K562 (cell line): Measurements from ENCODE around the gene PHF12. TPM values are rescaled to one million over a fixed set of nuclear protein-coding genes. Genes with fewer than 3 reads are reported as not detected.

Experiments used
- ARID3A ChIP-seq: IDR thresholded peaks from 2 replicates; pipeline ENCODE4 v1.6.1; 2012; ENCODE audit warnings: low read depth, low read length, improper control_type of control experiment, borderline replicate concordance
- BRD9 ChIP-seq: fragments of 450-650 bp; IDR thresholded peaks from 2 replicates; pipeline ENCODE4 v1.6.1; 2018; ENCODE audit warnings: low read depth; ENCODE audit not compliant: partially characterized antibody
- HNRNPK ChIP-seq: fragments of 200-400 bp; formaldehyde crosslinking; IDR thresholded peaks from one replicate; pipeline ENCODE4 v1.6.1; 2018; ENCODE audit warnings: mild to moderate bottlenecking, low read depth, low read length; ENCODE audit not compliant: poor library complexity, severe bottlenecking
- KDM5B ChIP-seq: fragments of 200-600 bp; sonication (generic); IDR thresholded peaks from 2 replicates; pipeline ENCODE4 v1.6.1; 2012; ENCODE audit warnings: low read depth, mild to moderate bottlenecking, moderate library complexity, low read length, control low read depth, inconsistent platforms; ENCODE audit not compliant: insufficient replicate concordance
- KHSRP ChIP-seq: fragments of 450-650 bp; IDR thresholded peaks from 2 replicates; pipeline ENCODE4 v1.6.1; 2017
- MCM7 ChIP-seq, 2 experiments: fragments of 450-650 bp; IDR thresholded peaks; 2 replicates each; pipeline ENCODE4 v1.6.1; 2016 to 2018
- NCOA6 ChIP-seq: fragments of 450-650 bp; IDR thresholded peaks from 2 replicates; pipeline ENCODE4 v1.6.1; 2017; ENCODE audit warnings: mild to moderate bottlenecking
- PRPF4 ChIP-seq: fragments of 200-400 bp; formaldehyde crosslinking; IDR thresholded peaks from one replicate; pipeline ENCODE4 v1.6.1; 2017; ENCODE audit warnings: low read length, low read depth, mild to moderate bottlenecking; ENCODE audit not compliant: insufficient read depth, poor library complexity, severe bottlenecking
- RBM25 ChIP-seq: fragments of 200-400 bp; formaldehyde crosslinking; IDR thresholded peaks from 2 replicates; pipeline ENCODE4 v1.6.1; 2018; ENCODE audit warnings: low read length, low read depth, moderate library complexity; ENCODE audit not compliant: severe bottlenecking
- RUNX1 ChIP-seq: sonication (generic); IDR thresholded peaks from 2 replicates; pipeline ENCODE4 v1.6.1; 2016; ENCODE audit warnings: antibody characterized with exemption, low read depth
- SAFB ChIP-seq: fragments of 200-400 bp; formaldehyde crosslinking; IDR thresholded peaks from 2 replicates; pipeline ENCODE4 v1.6.1; 2017; ENCODE audit warnings: low read depth, low read length, borderline replicate concordance
- SIN3B ChIP-seq: fragments of 450-650 bp; IDR thresholded peaks from 2 replicates; pipeline ENCODE4 v1.6.1; 2017; ENCODE audit warnings: low read depth, mild to moderate bottlenecking, moderate library complexity
- SOX6 ChIP-seq: fragments of 450-650 bp; IDR thresholded peaks from 2 replicates; pipeline ENCODE4 v1.6.1; 2014; ENCODE audit warnings: mild to moderate bottlenecking
- ZBTB5 ChIP-seq: fragments of 450-650 bp; IDR thresholded peaks from 2 replicates; pipeline ENCODE4 v1.6.1; 2017; ENCODE audit warnings: antibody characterized with exemption
- ZBTB7A ChIP-seq: IDR thresholded peaks from 2 replicates; pipeline ENCODE4 v1.6.1; 2011; ENCODE audit warnings: low read depth, mild to moderate bottlenecking, low read length, moderate library complexity, borderline replicate concordance; ENCODE audit not compliant: control insufficient read depth
- polyA plus RNA-seq, 8 experiments: library from polyadenylated mRNA; depleted of rRNA in 4 of 8; stranded (reverse) in 5 of 8; unstranded in 3 of 8; fragments of >200 nt; fragmentation: Nextera tagmentation in 2 of 8; fragmentation: Illumina TruSeq in 1 of 8; extraction: Ambion mirVana in 2 of 8; extraction: Trizol in 1 of 8; gene quantifications; 2 replicates each; pipeline versions ENCODE4 v1.2.1 to v1.2.3, GENCODE V29; 2011 to 2014; ENCODE audit warnings: inconsistent platforms in 1 of 8, missing spikeins in 1 of 8
- total RNA-seq, 7 experiments: library from RNA; depleted of rRNA in 6 of 7; stranded (reverse); fragments of >200 nt in 6 of 7; fragmentation: Illumina TruSeq in 2 of 7; extraction: Trizol in 2 of 7; gene quantifications; 2 replicates each; pipeline versions ENCODE4 v1.2.1 to v1.2.3, GENCODE V29; 2011 to 2021; ENCODE audit warnings: low replicate concordance in 1 of 7
- TF ChIP-seq, protein P1 (sequence below): sonication (generic); formaldehyde crosslinking; IDR thresholded peaks from 2 replicates; pipeline ENCODE4 v1.8.1; 2023; ENCODE audit warnings: mild to moderate bottlenecking, missing genetic modification reagents
- TF ChIP-seq, protein P2 (sequence below): fragments of 450-650 bp; IDR thresholded peaks from one replicate; pipeline ENCODE4 v1.6.1; 2018; ENCODE audit warnings: mild to moderate bottlenecking, moderate library complexity; ENCODE audit not compliant: partially characterized antibody
- TF ChIP-seq, protein P3 (sequence below): fragments of 250-450 bp; sonication (Bioruptor Pico); IDR thresholded peaks from 2 replicates; pipeline ENCODE4 v1.5.1; 2021; ENCODE audit warnings: mild to moderate bottlenecking

PHF12 gene
- total and polyA plus RNA-seq, 9 of the 15 experiments (the other 6 are each of a cell fraction or from before 2014, with no cell fraction given) = 0.82 to 31.3 (median 13.5) TPM

DNA sequence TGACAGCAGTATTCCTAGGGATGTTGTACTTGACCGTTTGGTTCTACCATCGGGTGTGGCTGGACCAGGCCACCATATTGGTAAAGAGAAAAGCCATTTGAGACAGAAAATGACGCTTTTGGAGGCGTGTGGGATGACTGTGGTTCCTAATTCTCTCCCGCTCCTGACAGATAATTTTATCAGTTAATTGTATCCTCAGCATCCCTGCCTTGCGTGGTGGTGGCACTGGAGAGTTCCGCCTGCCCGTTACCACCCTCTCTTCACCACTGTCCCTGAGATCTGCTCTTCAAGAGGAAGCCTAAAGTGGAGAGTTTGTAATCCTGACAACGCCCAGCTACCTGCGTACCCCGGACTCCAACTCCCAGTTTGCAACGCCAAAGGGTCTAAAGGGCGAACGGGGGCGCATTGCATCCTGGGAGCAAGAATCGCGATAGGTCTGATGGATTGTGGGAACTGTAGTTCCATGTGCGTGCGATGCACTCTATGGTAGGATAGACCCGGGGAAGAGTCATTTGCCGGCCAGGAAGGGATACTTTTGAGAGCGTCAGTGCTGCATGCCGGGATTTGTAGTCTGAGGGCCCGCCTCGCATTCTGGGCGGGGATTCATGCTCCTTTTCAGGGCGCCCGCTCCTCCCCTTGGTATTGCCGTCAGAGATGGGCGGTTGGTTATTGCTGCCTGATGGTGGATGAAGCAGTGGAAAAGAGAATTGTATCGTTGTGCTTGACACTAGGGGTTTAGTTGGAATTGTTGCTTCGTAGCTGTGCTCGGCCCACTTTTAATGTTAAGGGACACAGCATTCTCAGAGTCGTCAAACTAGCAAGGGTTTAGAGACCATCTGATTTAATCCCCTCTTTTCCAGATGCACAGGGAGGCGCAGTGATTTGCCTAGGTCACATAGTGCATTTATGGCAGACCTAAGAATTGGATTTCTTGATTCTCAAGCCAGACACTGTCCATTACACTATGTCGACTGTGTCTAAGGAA, 965 bp upstream of the PHF12 start (continued):
- TF ChIP-seq KDM5B (peak; percentile 33), HNRNPK (no peak), PRPF4 (no peak), RUNX1 (no peak), SAFB (no peak), ZBTB7A (peak; percentile 67; the same call in 1 of the 2 replicates), NCOA6 (no peak), BRD9 (peak; percentile 82), MCM7 (IDR thresholded peaks at IDR 0.05) (no peak), SIN3B (no peak), KHSRP (no peak), RBM25 (peak; percentile 62), SOX6 (no peak), ARID3A (no peak), ZBTB5 (no peak)
- TF ChIP-seq, protein P1, sequence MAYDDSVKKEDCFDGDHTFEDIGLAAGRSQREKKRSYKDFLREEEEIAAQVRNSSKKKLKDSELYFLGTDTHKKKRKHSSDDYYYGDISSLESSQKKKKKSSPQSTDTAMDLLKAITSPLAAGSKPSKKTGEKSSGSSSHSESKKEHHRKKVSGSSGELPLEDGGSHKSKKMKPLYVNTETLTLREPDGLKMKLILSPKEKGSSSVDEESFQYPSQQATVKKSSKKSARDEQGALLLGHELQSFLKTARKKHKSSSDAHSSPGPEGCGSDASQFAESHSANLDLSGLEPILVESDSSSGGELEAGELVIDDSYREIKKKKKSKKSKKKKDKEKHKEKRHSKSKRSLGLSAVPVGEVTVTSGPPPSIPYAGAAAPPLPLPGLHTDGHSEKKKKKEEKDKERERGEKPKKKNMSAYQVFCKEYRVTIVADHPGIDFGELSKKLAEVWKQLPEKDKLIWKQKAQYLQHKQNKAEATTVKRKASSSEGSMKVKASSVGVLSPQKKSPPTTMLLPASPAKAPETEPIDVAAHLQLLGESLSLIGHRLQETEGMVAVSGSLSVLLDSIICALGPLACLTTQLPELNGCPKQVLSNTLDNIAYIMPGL = peak; percentile 86; the same call in 1 of the 2 replicates
- TF ChIP-seq, protein P2, sequence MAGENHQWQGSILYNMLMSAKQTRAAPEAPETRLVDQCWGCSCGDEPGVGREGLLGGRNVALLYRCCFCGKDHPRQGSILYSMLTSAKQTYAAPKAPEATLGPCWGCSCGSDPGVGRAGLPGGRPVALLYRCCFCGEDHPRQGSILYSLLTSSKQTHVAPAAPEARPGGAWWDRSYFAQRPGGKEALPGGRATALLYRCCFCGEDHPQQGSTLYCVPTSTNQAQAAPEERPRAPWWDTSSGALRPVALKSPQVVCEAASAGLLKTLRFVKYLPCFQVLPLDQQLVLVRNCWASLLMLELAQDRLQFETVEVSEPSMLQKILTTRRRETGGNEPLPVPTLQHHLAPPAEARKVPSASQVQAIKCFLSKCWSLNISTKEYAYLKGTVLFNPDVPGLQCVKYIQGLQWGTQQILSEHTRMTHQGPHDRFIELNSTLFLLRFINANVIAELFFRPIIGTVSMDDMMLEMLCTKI = no peak
- TF ChIP-seq, protein P3, sequence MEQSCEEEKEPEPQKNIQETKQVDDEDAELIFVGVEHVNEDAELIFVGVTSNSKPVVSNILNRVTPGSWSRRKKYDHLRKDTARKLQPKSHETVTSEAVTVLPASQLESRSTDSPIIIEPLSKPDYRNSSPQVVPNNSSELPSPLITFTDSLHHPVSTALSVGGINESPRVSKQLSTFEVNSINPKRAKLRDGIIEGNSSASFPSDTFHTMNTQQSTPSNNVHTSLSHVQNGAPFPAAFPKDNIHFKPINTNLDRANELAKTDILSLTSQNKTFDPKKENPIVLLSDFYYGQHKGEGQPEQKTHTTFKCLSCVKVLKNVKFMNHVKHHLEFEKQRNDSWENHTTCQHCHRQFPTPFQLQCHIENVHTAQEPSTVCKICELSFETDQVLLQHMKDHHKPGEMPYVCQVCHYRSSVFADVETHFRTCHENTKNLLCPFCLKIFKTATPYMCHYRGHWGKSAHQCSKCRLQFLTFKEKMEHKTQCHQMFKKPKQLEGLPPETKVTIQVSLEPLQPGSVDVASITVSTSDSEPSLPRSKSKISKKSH = no peak
